NCI-H526 (cell line): Measurements from ENCODE around the gene NOP9.

Experiments
- DNase-seq, 2 experiments: peaks; one replicate each; lab custom pipeline; 2025; lab: John Stamatoyannopoulos, UW

Gene NOP9

GRCh38 chr14:24327303-24327702 lies 27.7 kb downstream of the NOP9 start:
- DNase-seq: no peak

GRCh38 chr14:24327914-24328313 lies 28.3 kb downstream of the NOP9 start:
- peak in 1 of 2 experiments; percentile 27 for DNase-seq

- DNase-seq: no peak
These were observed 29.5 kb downstream of the NOP9 start for GRCh38 chr14:24329073-24329663.

- no peak for DNase-seq
These were observed 30.1 kb downstream of the NOP9 start for GRCh38 chr14:24329736-24330135.

GRCh38 chr14:24330973-24331674 lies 31.5 kb downstream of the NOP9 start:
- DNase-seq: no peak

- DNase-seq: no peak
These were observed 32.1 kb downstream of the NOP9 start for GRCh38 chr14:24331731-24332267.

- peak; percentile 41 to 80 for DNase-seq
These were observed 32.8 kb downstream of the NOP9 start for GRCh38 chr14:24332268-24332993.

- no peak for DNase-seq
These were observed 35.0 kb downstream of the NOP9 start, which contains the start of gene ADCY4 for GRCh38 chr14:24334431-24335291. Gene ADCY4 (minus strand): TSS chr14:24335071. CDS start chr14:24334652, 419 bp downstream.

- no peak for DNase-seq
These were observed 36.0 kb downstream of the NOP9 start for GRCh38 chr14:24335461-24336171.

GRCh38 chr14:24337144-24337823 lies 37.6 kb downstream of the NOP9 start:
- no peak for DNase-seq

GRCh38 chr14:24337824-24338175 lies 38.1 kb downstream of the NOP9 start:
- DNase-seq: no peak

GRCh38 chr14:24338843-24339242 lies 39.2 kb downstream of the NOP9 start:
- no peak for DNase-seq

GRCh38 chr14:24339284-24340151 lies 39.9 kb downstream of the NOP9 start, which contains the start of gene RIPK3:
Gene RIPK3 (minus strand): TSS chr14:24339991. CDS start chr14:24339826, 165 bp downstream.
- no peak for DNase-seq

GRCh38 chr14:24340606-24341005 lies 41.0 kb downstream of the NOP9 start:
- peak in 1 of 2 experiments; percentile 23 for DNase-seq

GRCh38 chr14:24342889-24343288 lies 43.2 kb downstream of the NOP9 start:
- DNase-seq: no peak

GRCh38 chr14:24343795-24344660 lies 44.4 kb downstream of the NOP9 start:
- DNase-seq: no peak

GRCh38 chr14:24347134-24347533 lies 47.5 kb downstream of the NOP9 start:
- no peak for DNase-seq

- no peak for DNase-seq
These were observed 48.5 kb downstream of the NOP9 start for GRCh38 chr14:24348186-24348585.

GRCh38 chr14:24349742-24350141 lies 50.1 kb downstream of the NOP9 start:
- no peak for DNase-seq
